ENCODE data around the gene AARS2.

AARS2 gene

DNA sequence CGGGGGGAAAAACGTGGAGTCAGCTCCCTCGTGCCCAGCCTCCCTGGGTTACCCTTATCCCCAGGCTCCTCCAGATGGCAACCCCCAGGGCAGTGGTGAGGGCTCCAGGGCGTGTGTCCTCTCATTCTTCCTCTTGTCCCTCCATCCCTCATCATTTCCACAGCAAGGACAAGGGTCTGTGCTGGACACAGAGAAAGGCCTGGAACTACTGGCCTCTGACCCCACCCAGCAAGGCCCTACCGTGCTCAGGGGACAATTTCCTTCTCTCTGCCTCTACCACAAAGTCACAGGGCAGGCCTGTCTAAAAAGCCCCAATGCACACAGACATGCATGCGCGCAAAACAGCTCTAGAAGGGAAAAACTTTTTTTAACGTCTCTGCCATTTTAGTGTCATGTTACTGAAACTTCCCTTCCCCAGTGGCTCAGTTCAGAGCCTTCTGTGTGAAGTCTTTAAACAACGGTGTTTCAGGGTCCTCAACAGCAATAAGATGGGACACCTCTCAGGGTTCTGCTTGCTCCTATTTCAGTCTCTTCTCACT, 54.8 kb downstream of the AARS2 start:
- peak overlapping the region; percentile 95 for H3K4me3 ChIP-seq (ENCODE audit: low read depth, low read length)
- TF ChIP-seq, protein P1, sequence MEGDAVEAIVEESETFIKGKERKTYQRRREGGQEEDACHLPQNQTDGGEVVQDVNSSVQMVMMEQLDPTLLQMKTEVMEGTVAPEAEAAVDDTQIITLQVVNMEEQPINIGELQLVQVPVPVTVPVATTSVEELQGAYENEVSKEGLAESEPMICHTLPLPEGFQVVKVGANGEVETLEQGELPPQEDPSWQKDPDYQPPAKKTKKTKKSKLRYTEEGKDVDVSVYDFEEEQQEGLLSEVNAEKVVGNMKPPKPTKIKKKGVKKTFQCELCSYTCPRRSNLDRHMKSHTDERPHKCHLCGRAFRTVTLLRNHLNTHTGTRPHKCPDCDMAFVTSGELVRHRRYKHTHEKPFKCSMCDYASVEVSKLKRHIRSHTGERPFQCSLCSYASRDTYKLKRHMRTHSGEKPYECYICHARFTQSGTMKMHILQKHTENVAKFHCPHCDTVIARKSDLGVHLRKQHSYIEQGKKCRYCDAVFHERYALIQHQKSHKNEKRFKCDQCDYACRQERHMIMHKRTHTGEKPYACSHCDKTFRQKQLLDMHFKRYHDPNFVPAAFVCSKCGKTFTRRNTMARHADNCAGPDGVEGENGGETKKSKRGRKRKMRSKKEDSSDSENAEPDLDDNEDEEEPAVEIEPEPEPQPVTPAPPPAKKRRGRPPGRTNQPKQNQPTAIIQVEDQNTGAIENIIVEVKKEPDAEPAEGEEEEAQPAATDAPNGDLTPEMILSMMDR (IDR thresholded peaks at IDR 0.05; ENCODE audit: insufficient read depth, low read depth, low read length, missing control alignments): no peak
- peak; percentile 50 for DNase-seq (ENCODE audit: low read depth)

- DNase-seq (ENCODE audit: low read depth): no peak
- peak overlapping the region; percentile 95 for H3K4me3 ChIP-seq (ENCODE audit: low read depth, low read length)
- TF ChIP-seq, protein P1 (IDR thresholded peaks at IDR 0.05; ENCODE audit: insufficient read depth, low read depth, low read length, missing control alignments): no peak
Observed at GRCh38 chr6:44257753-44258324, 55.3 kb downstream of the AARS2 start.

GRCh38 chr6:44257025-44257752, 56.0 kb downstream of the AARS2 start, which contains the start of gene SLC35B2:
Gene SLC35B2, minus strand, starts transcription at chr6:44257528. Its CDS starts 118 bp downstream, at chr6:44257410.
- peak; percentile 86 for DNase-seq (ENCODE audit: low read depth)
- peak within 1 kb of the TSS; percentile 95 for H3K4me3 ChIP-seq (ENCODE audit: low read depth, low read length)
- TF ChIP-seq, protein P1 (IDR thresholded peaks at IDR 0.05; ENCODE audit: insufficient read depth, low read depth, low read length, missing control alignments): peak; percentile 69

DNA sequence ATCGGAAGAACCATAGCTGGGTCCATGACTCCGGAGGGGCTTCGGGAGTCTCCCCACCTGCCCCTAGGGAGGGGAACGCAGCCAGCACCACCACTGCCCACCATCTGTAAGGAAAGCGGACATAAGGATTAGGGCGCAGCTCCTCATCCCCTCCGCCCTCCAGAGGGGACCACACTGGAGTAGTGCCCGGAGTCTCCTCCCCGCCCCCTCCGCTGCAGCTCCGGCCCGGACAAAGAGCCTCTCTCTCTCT, 56.4 kb downstream of the AARS2 start:
- TF ChIP-seq, protein P1 (IDR thresholded peaks at IDR 0.05; ENCODE audit: insufficient read depth, low read depth, low read length, missing control alignments): no peak
- peak overlapping the region; percentile 87 for H3K4me3 ChIP-seq (ENCODE audit: low read depth, low read length)
- no peak for DNase-seq (ENCODE audit: low read depth)

DNA sequence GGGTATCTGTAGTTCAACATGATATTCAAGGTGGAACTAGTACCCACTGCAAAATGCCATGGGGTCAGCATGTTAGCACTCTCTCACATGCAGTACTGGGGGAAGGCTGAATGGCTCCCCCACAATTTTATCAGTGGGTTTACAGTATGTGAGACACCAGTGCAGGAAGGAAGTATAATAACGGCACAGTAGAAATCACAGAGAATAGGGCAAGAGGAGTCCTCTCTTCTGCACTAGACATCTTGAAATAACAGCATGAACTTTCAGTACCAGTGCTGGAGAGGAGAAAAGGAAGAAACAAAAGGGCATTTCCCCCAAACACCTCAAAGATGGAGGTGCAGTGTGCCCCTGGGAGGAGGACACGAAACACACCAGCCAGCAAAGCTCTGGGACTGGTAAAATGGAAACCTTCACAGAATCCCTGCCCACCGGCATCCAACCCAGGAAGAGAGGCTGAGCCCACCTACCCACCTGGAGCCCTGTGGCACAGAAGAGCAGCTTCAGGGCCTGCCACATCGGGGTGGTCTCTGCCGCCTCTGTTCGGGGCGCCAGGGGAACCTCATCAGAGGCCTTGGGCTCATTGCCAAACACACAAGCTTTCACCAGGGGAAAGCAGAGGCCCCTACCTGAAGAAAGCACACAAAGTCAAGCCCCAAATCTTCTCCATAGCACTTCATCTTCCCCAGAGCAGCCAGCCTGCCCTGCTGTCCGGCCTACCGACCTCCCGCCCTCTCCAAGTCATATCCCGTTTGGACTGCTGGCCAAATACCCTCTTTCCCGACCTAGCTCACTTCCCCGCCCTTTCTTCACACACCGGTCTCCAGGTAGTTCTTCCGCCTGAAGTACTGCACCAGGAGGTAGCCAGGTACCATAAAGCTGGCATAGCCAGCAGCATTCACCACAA, 57.0 kb downstream of the AARS2 start:
- peak; percentile 32 for DNase-seq (ENCODE audit: low read depth)
- peak overlapping the region; percentile 87 for H3K4me3 ChIP-seq (ENCODE audit: low read depth, low read length)
- TF ChIP-seq, protein P1 (IDR thresholded peaks at IDR 0.05; ENCODE audit: insufficient read depth, low read depth, low read length, missing control alignments): no peak

- TF ChIP-seq, protein P1 (IDR thresholded peaks at IDR 0.05; ENCODE audit: insufficient read depth, low read depth, low read length, missing control alignments): no peak
- peak overlapping the region; percentile 87 for H3K4me3 ChIP-seq (ENCODE audit: low read depth, low read length)
- peak; percentile 55 for DNase-seq (ENCODE audit: low read depth)
Observed at GRCh38 chr6:44255105-44255808, 57.9 kb downstream of the AARS2 start.
